Measurements from ENCODE around the gene PPM1D. TPM values are rescaled to one million over a fixed set of nuclear protein-coding genes. Genes with fewer than 3 reads are reported as not detected.
A peak's percentile ranks its signal among the peaks of the same experiment; 100 is the strongest.

The PPM1D gene
- total RNA-seq, 1 donor from 2014 or later, result 13.1 TPM

- Mint-ChIP-seq H3K4me3 (ENCODE audit: unreplicated experiment) (peak overlapping the region; percentile 95), H3K27ac (ENCODE audit: unreplicated experiment) (peak overlapping the region; percentile 98), H3K4me1 (ENCODE audit: low read depth) (peaks cover 21% of the 10 kb centered on the region), H3K36me3 (ENCODE audit: low read depth) (peaks cover 3% of the 10 kb centered on the region), H3K27me3 (ENCODE audit: low read depth) (no peaks in the 10 kb centered on the region), H3K9me3 (ENCODE audit: low read depth) (peaks cover 5% of the 10 kb centered on the region)
- no peak for DNase-seq (ENCODE audit: low spot score)
- TF ChIP-seq CTCF (IDR thresholded peaks at IDR 0.05), result no peak
Measured at GRCh38 chr17:60678118-60678444, 78.1 kb downstream of the PPM1D start.

- H3K9me3 Mint-ChIP-seq (ENCODE audit: low read depth), result peaks cover 5% of the 10 kb centered on the region
- peaks cover 21% of the 10 kb centered on the region for H3K4me1 Mint-ChIP-seq (ENCODE audit: low read depth)
- no peak overlapping the region for H3K27ac Mint-ChIP-seq (ENCODE audit: unreplicated experiment)
- no peaks in the 10 kb centered on the region for H3K27me3 Mint-ChIP-seq (ENCODE audit: low read depth)
- no peak overlapping the region for H3K4me3 Mint-ChIP-seq (ENCODE audit: unreplicated experiment)
- no peak for DNase-seq (ENCODE audit: low spot score)
- H3K36me3 Mint-ChIP-seq (ENCODE audit: low read depth), result peaks cover 5% of the 10 kb centered on the region
- no peak for TF ChIP-seq CTCF (IDR thresholded peaks at IDR 0.05)
Measured at GRCh38 chr17:60679287-60679686, 79.3 kb downstream of the PPM1D start.

- Mint-ChIP-seq H3K4me1 (ENCODE audit: low read depth) (peaks cover 21% of the 10 kb centered on the region), H3K36me3 (ENCODE audit: low read depth) (peaks cover 12% of the 10 kb centered on the region)
Measured at GRCh38 chr17:60680754-60681153, 80.8 kb downstream of the PPM1D start.

GRCh38 chr17:60685437-60685836 is 85.4 kb downstream of the PPM1D start:
- Mint-ChIP-seq H3K27ac (ENCODE audit: unreplicated experiment) (no peak overlapping the region), H3K36me3 (ENCODE audit: low read depth) (peaks cover 16% of the 10 kb centered on the region), H3K27me3 (ENCODE audit: low read depth) (no peaks in the 10 kb centered on the region), H3K4me1 (ENCODE audit: low read depth) (no peaks in the 10 kb centered on the region), H3K9me3 (ENCODE audit: low read depth) (no peaks in the 10 kb centered on the region), H3K4me3 (ENCODE audit: unreplicated experiment) (no peak overlapping the region)
- DNase-seq (ENCODE audit: low spot score), result no peak
- TF ChIP-seq CTCF (IDR thresholded peaks at IDR 0.05), result no peak

More at GRCh38 chr17:60680754-60681153, 80.8 kb downstream of the PPM1D start:
- Mint-ChIP-seq H3K27me3 (ENCODE audit: low read depth) (no peaks in the 10 kb centered on the region), H3K4me3 (ENCODE audit: unreplicated experiment) (no peak overlapping the region), H3K9me3 (ENCODE audit: low read depth) (no peaks in the 10 kb centered on the region), H3K27ac (ENCODE audit: unreplicated experiment) (no peak overlapping the region)
- TF ChIP-seq CTCF (IDR thresholded peaks at IDR 0.05), result no peak
- no peak for DNase-seq (ENCODE audit: low spot score)

- Mint-ChIP-seq H3K9me3 (ENCODE audit: low read depth) (no peaks in the 10 kb centered on the region), H3K27ac (ENCODE audit: unreplicated experiment) (no peak overlapping the region), H3K27me3 (ENCODE audit: low read depth) (no peaks in the 10 kb centered on the region), H3K4me3 (ENCODE audit: unreplicated experiment) (no peak overlapping the region), H3K4me1 (ENCODE audit: low read depth) (no peaks in the 10 kb centered on the region), H3K36me3 (ENCODE audit: low read depth) (peaks cover 19% of the 10 kb centered on the region)
- no peak for DNase-seq (ENCODE audit: low spot score)
- TF ChIP-seq CTCF (IDR thresholded peaks at IDR 0.05), result no peak
Measured at GRCh38 chr17:60695960-60696359, 96.0 kb downstream of the PPM1D start.

All from chondrocyte (in vitro differentiated cells).